ENCODE data around the gene TAF6L. TPM values are rescaled to one million over a fixed set of nuclear protein-coding genes. Genes with fewer than 3 reads are reported as not detected.
"Not testable (repeated sequence)": the region's sequence is repeated elsewhere in the genome, so short reads cannot be mapped to it uniquely, and the experiment has no call there.

Gene TAF6L
- total and polyA plus RNA-seq, 4 donors, result 13.2 to 43.5 (median 17.9) TPM

DNA sequence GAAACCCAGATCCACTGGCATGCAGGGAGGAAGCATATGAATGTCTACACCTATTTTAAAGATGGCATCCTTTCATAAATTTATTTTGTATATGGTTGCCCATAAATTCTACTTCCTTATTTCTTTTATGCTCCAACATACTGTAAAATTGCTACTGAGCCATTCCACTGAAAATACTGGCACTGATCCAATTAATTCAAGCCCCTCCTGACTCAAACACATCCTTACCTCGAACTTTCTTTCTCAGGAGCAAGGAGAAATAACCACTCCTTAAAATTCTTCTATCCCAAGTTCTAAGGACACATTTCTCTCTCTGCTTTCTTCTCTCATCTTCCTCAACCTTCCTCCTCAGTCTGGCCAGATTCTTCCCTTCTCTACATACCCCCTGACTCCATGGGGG is 39.6 kb downstream of the TAF6L start:
- Histone ChIP-seq H3K36me3 (ENCODE audit: control insufficient read depth in 1 of 2, insufficient read depth in 2 of 2, low read length in 1 of 2) (no peaks in the 10 kb centered on the region), H3K27me3 (ENCODE audit: control insufficient read depth in 1 of 2, insufficient read depth in 2 of 2, low read length in 1 of 2) (no peaks in the 10 kb centered on the region), H3K9me3 (ENCODE audit: control insufficient read depth, low read length) (no peaks in the 10 kb centered on the region), H3K4me1 (ENCODE audit: control insufficient read depth in 1 of 2, insufficient read depth in 2 of 2, low read length in 2 of 2) (no peaks in the 10 kb centered on the region), H3K4me3 (ENCODE audit: low read length in 2 of 2) (no peak overlapping the region), H3K27ac (ENCODE audit: low read depth in 1 of 2, low read length in 2 of 2) (no peak overlapping the region)
- ATAC-seq (ENCODE audit: low FRiP score) (no peak), DNase-seq (no peak)
- intact Hi-C loops (cut with DNase I), result no loop called here
- WGBS, 2 donors, result 16 to 21% methylated on average over 1 of the region's 1 CpG

DNA sequence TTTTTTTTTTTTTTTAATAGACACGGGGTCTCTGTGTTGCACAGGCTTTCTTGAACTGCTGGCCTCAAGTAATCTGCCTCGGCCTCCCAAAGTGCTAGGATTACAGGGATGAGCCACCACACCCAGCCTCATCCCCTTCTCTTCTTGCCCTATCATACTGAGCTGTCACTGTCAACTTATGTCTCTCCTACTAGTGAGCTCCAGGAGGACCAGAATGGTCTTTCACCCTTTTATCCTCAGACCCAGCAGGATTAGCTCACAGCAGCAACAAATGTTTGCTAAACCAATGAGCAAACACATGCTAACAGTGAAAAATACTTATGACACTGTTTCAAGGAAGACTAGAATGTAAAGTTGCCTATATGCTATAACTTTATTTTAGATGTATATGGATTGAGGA is 40.5 kb downstream of the TAF6L start:
- no peak for ATAC-seq (ENCODE audit: low FRiP score)
- no peaks in the 10 kb centered on the region for H3K4me1 ChIP-seq (ENCODE audit: control insufficient read depth in 1 of 2, insufficient read depth in 2 of 2, low read length in 2 of 2)
- H3K27ac ChIP-seq (ENCODE audit: low read depth in 1 of 2, low read length in 2 of 2), result no peak overlapping the region
- no peaks in the 10 kb centered on the region for H3K27me3 ChIP-seq (ENCODE audit: control insufficient read depth in 1 of 2, insufficient read depth in 2 of 2, low read length in 1 of 2)
- no peaks in the 10 kb centered on the region for H3K36me3 ChIP-seq (ENCODE audit: control insufficient read depth in 1 of 2, insufficient read depth in 2 of 2, low read length in 1 of 2)
- intact Hi-C loops (cut with DNase I), result no loop called here
- H3K9me3 ChIP-seq (ENCODE audit: control insufficient read depth, low read length), result no peaks in the 10 kb centered on the region
- WGBS, 2 donors, result 73 to 80% methylated on average over 2 of the region's 2 CpGs
- H3K4me3 ChIP-seq (ENCODE audit: low read length in 2 of 2), result no peak overlapping the region
- no peak for DNase-seq

DNA sequence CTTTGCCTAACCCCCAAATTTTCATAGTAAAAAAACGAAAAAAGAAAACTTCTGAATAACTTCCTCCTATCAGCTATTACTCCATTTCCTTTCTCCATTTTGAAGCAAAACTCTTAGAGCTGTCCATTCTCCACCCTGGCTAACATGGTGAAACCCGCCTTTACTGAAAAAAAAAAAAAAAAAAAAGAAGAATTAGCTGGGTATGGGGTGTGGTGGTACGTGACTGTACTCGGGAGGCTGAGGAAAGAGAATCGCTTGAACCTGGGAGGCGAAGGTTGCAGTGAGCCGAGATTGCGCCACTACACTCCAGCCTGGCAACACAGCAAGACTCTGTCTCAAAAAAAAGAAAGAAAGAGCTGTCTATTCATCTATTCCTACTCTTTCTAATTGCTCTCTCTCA is 45.4 kb downstream of the TAF6L start:
- Histone ChIP-seq H3K36me3 (ENCODE audit: control insufficient read depth in 1 of 2, insufficient read depth in 2 of 2, low read length in 1 of 2) (no peaks in the 10 kb centered on the region), H3K4me3 (ENCODE audit: low read length in 2 of 2) (no peak overlapping the region)

DNA sequence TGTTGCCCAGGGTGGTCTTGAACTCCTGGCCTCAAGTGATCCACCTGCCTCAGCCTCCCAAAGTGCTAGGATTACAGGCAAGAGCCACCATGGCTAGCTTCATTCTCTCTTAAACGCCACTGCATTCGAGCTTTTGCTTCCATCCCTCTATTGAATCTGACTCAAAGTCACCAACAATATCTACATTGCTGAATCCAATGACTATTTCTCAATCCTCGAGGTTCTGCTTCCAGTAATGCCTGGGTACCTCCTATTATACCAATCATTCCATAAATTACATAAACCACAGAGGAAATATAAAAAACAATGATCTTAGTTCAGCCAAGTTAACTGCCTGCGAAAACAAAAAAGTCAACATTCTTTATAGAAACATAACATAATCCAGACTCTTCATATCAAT is 45.9 kb downstream of the TAF6L start:
- Histone ChIP-seq H3K36me3 (ENCODE audit: control insufficient read depth in 1 of 2, insufficient read depth in 2 of 2, low read length in 1 of 2) (no peaks in the 10 kb centered on the region), H3K9me3 (ENCODE audit: control insufficient read depth, low read length) (no peaks in the 10 kb centered on the region), H3K27ac (ENCODE audit: low read depth in 1 of 2, low read length in 2 of 2) (no peak overlapping the region), H3K4me1 (ENCODE audit: control insufficient read depth in 1 of 2, insufficient read depth in 2 of 2, low read length in 2 of 2) (no peaks in the 10 kb centered on the region), H3K27me3 (ENCODE audit: control insufficient read depth in 1 of 2, insufficient read depth in 2 of 2, low read length in 1 of 2) (no peaks in the 10 kb centered on the region), H3K4me3 (ENCODE audit: low read length in 2 of 2) (no peak overlapping the region)
- no peak for ATAC-seq (ENCODE audit: low FRiP score)
- 83 to 87% methylated on average over 4 of the region's 4 CpGs for WGBS, 2 donors
- intact Hi-C loops (cut with DNase I), result no loop called here
- no peak for DNase-seq

More for the DNA sequence above, 45.4 kb downstream of the TAF6L start:
- Histone ChIP-seq H3K27me3 (ENCODE audit: control insufficient read depth in 1 of 2, insufficient read depth in 2 of 2, low read length in 1 of 2) (no peaks in the 10 kb centered on the region), H3K4me1 (ENCODE audit: control insufficient read depth in 1 of 2, insufficient read depth in 2 of 2, low read length in 2 of 2) (no peaks in the 10 kb centered on the region), H3K27ac (ENCODE audit: low read depth in 1 of 2, low read length in 2 of 2) (no peak overlapping the region), H3K9me3 (ENCODE audit: control insufficient read depth, low read length) (no peaks in the 10 kb centered on the region)
- intact Hi-C loops (cut with DNase I), result no loop called here
- no peak for ATAC-seq (ENCODE audit: low FRiP score)
- 87 to 89% methylated on average over 8 of the region's 8 CpGs for WGBS, 2 donors
- DNase-seq, result no peak

DNA sequence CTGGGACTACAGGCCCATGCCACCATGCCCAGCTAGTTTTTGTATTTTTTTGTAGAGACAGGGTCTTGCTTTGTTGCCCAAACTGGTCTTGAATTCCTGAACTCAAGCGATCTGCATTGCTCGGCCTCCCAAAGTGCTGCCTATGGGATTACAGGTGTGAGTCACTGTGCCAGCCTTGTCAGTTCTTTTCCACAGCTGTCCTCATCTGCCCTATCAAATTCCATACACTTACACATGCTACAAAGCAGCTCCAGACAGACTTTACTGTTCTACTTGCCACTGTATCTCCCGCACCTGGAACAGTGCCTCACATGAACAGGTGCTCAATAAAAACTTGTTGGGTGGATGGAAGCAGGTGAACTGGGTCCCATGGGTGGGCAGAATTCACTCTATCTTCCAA is 52.5 kb downstream of the TAF6L start:
- intact Hi-C loops (cut with DNase I), result no loop called here
- Histone ChIP-seq H3K27ac (ENCODE audit: low read depth in 1 of 2, low read length in 2 of 2) (no peak overlapping the region), H3K27me3 (ENCODE audit: control insufficient read depth in 1 of 2, insufficient read depth in 2 of 2, low read length in 1 of 2) (no peaks in the 10 kb centered on the region), H3K4me3 (ENCODE audit: low read length in 2 of 2) (no peak overlapping the region), H3K36me3 (ENCODE audit: control insufficient read depth in 1 of 2, insufficient read depth in 2 of 2, low read length in 1 of 2) (peaks cover 10 to 17% of the 10 kb centered on the region in 2 donors), H3K4me1 (ENCODE audit: control insufficient read depth in 1 of 2, insufficient read depth in 2 of 2, low read length in 2 of 2) (no peaks in the 10 kb centered on the region), H3K9me3 (ENCODE audit: control insufficient read depth, low read length) (no peaks in the 10 kb centered on the region)
- 93 to 97% methylated on average over 3 of the region's 3 CpGs for WGBS, 2 donors
- no peak for ATAC-seq (ENCODE audit: low FRiP score)
- no peak for DNase-seq

DNA sequence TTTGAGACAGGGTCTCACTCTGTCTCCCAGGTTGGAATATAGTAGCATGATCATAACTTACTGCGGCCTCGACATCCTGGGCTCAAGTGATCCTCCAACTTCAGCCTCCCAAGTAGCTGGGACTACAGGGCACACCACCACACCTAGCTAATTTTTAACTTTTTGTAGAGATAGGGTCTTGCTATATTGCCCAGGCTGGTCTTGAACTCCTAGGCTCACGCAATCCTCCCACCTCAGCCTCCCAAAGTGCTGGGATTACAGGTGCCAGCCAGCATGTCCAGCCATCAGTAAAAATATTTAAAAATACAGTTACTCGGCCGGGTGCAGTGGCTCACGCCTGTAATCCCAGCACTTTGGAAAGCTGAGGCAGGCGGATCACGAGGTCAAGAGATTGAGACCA is 56.9 kb downstream of the TAF6L start:
- intact Hi-C loops (cut with DNase I); H3K27me3 ChIP-seq (ENCODE audit: control insufficient read depth in 1 of 2, insufficient read depth in 2 of 2, low read length in 1 of 2); H3K27ac ChIP-seq (ENCODE audit: low read depth in 1 of 2, low read length in 2 of 2); H3K4me3 ChIP-seq (ENCODE audit: low read length in 2 of 2); H3K4me1 ChIP-seq (ENCODE audit: control insufficient read depth in 1 of 2, insufficient read depth in 2 of 2, low read length in 2 of 2); ATAC-seq (ENCODE audit: low FRiP score); DNase-seq; H3K9me3 ChIP-seq (ENCODE audit: control insufficient read depth, low read length): not testable (repeated sequence)
- peaks cover 9 to 13% of the 10 kb centered on the region in 2 donors for H3K36me3 ChIP-seq (ENCODE audit: control insufficient read depth in 1 of 2, insufficient read depth in 2 of 2, low read length in 1 of 2)
- whole genome bisulfite sequencing, 2 donors, result 88 to 89% methylated on average over 8 of the region's 8 CpGs

DNA sequence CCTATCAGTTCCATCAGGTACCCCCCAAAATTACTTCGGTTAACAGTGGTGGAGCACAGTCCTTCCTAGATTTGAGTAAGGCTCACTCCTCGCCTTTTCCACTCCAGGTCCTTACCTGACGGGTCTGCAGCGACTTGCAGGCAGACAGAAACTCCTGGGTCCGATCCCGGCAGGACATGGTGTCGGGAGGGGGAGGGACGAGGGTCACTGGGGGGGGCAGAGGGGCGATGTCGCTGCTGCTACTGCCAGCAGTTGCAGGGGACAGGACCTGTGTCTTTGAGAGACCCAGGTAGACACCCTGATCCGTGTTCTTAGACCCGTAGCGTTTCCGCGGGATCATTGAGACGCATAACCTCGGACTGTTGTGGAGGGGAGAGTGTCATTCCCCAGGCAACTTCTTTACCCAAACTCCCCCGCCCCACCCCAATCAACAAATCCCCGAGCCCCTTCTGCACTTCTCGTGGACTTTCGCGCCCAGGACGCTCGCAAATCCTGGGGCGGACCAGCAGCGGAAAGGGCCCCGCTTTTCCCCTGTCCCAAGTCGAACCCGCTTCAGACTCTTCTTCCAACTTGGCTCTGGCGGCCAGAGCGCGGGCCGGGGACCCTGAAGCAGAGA is 59.8 kb downstream of the TAF6L start:
- Histone ChIP-seq H3K4me1 (ENCODE audit: control insufficient read depth in 1 of 2, insufficient read depth in 2 of 2, low read length in 2 of 2) (no peaks in the 10 kb centered on the region), H3K27me3 (ENCODE audit: control insufficient read depth in 1 of 2, insufficient read depth in 2 of 2, low read length in 1 of 2) (no peaks in the 10 kb centered on the region), H3K4me3 (ENCODE audit: low read length in 2 of 2) (peak overlapping the region; percentile 69 to 71), H3K36me3 (ENCODE audit: control insufficient read depth in 1 of 2, insufficient read depth in 2 of 2, low read length in 1 of 2) (peaks cover 0 to 11% of the 10 kb centered on the region in 2 donors), H3K27ac (ENCODE audit: low read depth in 1 of 2, low read length in 2 of 2) (peak overlapping the region; percentile 52 to 89), H3K9me3 (ENCODE audit: control insufficient read depth, low read length) (no peaks in the 10 kb centered on the region)
- DNase-seq (no peak), ATAC-seq (ENCODE audit: low FRiP score) (no peak)
- intact Hi-C loops (cut with DNase I), result loop anchor here in 1 of 2 donors (5.0 to 10.0 kb wide), 2 partner anchors 44 to 126 kb away; partner anchors contain the start of genes BSCL2, GNG3 and TMEM179B
- 0 to 1% methylated on average over 33 of the region's 33 CpGs for WGBS, 2 donors

DNA sequence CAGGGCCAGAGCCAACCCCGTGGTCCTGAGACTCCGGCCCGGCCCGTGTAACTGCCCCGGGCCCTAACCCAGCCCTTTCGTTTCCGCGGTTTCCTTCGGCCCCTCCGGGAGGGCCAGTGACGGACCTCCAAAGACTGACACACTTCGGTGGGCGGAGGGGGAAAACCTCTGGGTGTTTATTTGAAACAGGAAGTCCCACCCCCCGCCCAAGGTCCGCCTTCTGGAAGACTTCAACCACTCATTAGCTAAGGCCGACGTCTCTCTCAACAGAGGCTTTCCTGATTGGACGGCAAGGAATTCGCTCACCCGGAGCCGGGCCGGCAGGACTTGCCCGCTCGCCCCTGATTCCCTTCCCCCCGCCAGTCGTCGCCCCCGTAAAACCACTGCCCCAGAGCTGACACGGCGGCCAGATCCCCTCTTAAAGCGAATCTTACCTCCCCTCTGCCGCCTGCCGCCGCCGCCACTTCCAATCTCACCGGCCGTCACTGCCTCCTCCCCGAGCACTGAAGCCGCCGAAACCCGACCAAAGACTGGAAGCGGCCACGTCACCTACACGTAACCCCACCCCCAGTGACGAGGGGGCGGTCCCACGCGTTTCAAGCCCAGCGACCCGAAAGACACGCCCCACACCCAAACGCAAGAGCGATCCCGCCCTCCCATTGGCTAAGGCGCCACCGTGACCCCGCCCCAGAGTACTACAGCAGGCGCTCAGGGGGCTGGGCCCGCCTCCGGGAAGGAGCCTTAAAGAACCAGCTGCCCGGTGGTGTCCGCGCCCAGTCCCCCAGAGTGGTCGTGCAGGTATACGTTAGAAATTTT is 60.5 kb downstream of the TAF6L start, which contains the start of gene STX5:
STX5 (minus strand) TSS at position 532 of the 816 bp plus-strand sequence. CDS start 808 bp downstream, outside the sequence.
- H3K4me3 ChIP-seq (ENCODE audit: low read length in 2 of 2), result peak within 1 kb of the TSS; percentile 69 to 71
- H3K36me3 ChIP-seq (ENCODE audit: control insufficient read depth in 1 of 2, insufficient read depth in 2 of 2, low read length in 1 of 2), result peaks cover 0 to 11% of the 10 kb centered on the region in 2 donors
- no peaks in the 10 kb centered on the region for H3K4me1 ChIP-seq (ENCODE audit: control insufficient read depth in 1 of 2, insufficient read depth in 2 of 2, low read length in 2 of 2)
- no peaks in the 10 kb centered on the region for H3K27me3 ChIP-seq (ENCODE audit: control insufficient read depth in 1 of 2, insufficient read depth in 2 of 2, low read length in 1 of 2)
- no peaks in the 10 kb centered on the region for H3K9me3 ChIP-seq (ENCODE audit: control insufficient read depth, low read length)
- 1% methylated on average over 61 to 65 of the region's 65 CpGs for WGBS, 2 donors
- ATAC-seq (ENCODE audit: low FRiP score) (peak; percentile 99), DNase-seq (peak; percentile 100)
- intact Hi-C loops (cut with DNase I), result loop anchor here in 1 of 2 donors (1.0 to 10.0 kb wide), 3 partner anchors 27 to 127 kb away; partner anchors contain the start of genes BSCL2, GNG3 and TMEM179B
- peak within 1 kb of the TSS; percentile 79 to 92 for H3K27ac ChIP-seq (ENCODE audit: low read depth in 1 of 2, low read length in 2 of 2)

Measured in aorta (tissue), 5 donors.